ENCODE data around the gene ANKS1A.
"Not testable (repeated sequence)": the region's sequence is repeated elsewhere in the genome, so short reads cannot be mapped to it uniquely, and the experiment has no call there.

ANKS1A gene

DNA sequence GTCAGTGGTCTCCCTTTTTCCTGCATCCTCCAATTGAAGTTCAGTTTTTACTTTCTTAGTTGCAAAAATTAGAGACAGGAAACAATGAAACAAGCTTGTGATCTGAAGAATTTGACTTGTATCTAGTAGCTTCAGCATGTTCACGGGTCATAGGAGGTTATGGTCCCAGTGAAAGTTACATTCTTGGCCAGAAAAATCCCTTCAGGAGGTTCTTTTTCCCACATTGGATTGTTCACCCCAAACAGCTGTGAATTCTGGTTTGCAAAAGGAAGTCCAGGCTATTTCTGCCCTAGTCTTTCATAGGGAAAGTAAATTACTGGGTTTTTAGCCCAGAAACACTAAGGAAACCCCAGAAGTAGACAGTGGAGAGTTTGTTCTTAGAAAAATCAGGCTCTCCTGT, 8.1 kb downstream of the ANKS1A start:
- DNase-seq, result no peak
- TF ChIP-seq GATA1 (IDR thresholded peaks at IDR 0.05; ENCODE audit: low read depth, low read length) (no peak), POLR2A (IDR thresholded peaks at IDR 0.05; ENCODE audit: low read length) (no peak)

- DNase-seq, result no peak
- no peak for TF ChIP-seq GATA1 (IDR thresholded peaks at IDR 0.05; ENCODE audit: low read depth, low read length)
- TF ChIP-seq POLR2A (IDR thresholded peaks at IDR 0.05; ENCODE audit: low read length), result no peak
Observed at GRCh38 chr6:34897716-34898115, 8.7 kb downstream of the ANKS1A start.

GRCh38 chr6:34899748-34900147, 10.7 kb downstream of the ANKS1A start:
- DNase-seq, result not testable (repeated sequence)

- no peak for DNase-seq
- TF ChIP-seq GATA1 (IDR thresholded peaks at IDR 0.05; ENCODE audit: low read depth, low read length), result no peak
- no peak for TF ChIP-seq POLR2A (IDR thresholded peaks at IDR 0.05; ENCODE audit: low read length)
Observed at GRCh38 chr6:34900321-34901031, 11.4 kb downstream of the ANKS1A start.

DNA sequence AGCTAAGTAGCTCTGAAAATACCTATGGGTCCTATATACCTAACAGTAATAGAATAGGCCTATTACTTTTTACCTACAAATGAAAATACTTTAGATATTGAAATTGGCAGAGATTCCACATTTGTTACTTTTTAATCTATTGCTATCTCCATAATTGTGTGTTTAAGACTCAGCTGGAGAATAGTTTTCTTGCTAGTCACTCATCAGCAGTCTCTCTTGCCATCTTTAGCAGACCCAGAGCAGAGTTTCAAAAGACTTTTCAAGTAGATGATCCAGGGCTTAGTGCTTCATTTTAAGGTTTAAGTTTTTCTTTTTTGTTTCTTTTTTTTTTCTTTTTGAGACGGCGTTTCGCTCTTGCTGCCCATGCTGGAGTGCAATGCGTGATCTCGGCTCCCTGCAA, 12.9 kb downstream of the ANKS1A start:
- no peak for TF ChIP-seq GATA1 (IDR thresholded peaks at IDR 0.05; ENCODE audit: low read depth, low read length)
- TF ChIP-seq POLR2A (IDR thresholded peaks at IDR 0.05; ENCODE audit: low read length), result no peak
- no peak for DNase-seq

- DNase-seq, result no peak
- TF ChIP-seq GATA1 (IDR thresholded peaks at IDR 0.05; ENCODE audit: low read depth, low read length) (no peak), POLR2A (IDR thresholded peaks at IDR 0.05; ENCODE audit: low read length) (no peak)
Observed at GRCh38 chr6:34904990-34905613, 16.0 kb downstream of the ANKS1A start.

DNA sequence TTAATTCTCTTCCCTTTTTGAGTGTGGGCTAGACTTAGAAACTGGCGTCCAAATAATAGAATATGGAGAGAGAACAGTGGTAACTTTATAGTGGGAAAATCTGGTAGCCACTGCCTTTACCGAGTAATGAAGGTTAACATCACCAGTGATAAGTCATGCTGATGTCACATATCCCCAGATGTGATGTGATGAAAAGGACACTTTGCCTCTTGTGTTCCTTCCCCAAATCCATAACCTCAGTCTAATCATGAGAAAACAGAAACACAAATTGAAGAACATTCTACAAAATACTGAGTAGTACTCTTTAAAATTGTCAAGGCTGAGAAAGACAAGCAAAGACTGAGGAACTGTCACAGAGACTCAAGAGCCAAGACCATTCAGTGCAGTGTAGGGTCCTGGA, 17.8 kb downstream of the ANKS1A start:
- DNase-seq, result peak in 1 of 2 experiments; percentile 8
- TF ChIP-seq POLR2A (IDR thresholded peaks at IDR 0.05; ENCODE audit: low read length) (no peak), GATA1 (IDR thresholded peaks at IDR 0.05; ENCODE audit: low read depth, low read length) (no peak)

DNA sequence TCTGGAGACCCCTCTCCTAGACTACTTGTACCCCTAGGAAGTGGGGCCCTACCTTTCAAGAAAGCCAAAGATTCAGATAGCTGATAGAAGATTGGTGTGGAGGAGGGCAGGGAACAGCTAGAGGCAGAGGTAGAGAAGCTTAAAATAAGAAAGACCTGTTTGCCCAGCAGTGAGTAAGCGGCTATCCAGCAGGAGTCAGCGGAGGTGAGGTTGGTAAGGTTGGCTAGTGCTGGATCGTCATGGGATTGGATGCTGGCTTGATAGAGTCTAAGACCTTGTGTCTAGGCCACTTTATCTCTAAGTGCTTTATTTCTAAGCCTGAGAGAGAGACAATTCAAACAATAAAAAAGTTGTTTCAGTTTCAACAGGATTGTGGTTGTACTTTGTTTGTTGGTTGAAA, 19.1 kb downstream of the ANKS1A start:
- DNase-seq, result no peak
- TF ChIP-seq GATA1 (IDR thresholded peaks at IDR 0.05; ENCODE audit: low read depth, low read length), result no peak

DNA sequence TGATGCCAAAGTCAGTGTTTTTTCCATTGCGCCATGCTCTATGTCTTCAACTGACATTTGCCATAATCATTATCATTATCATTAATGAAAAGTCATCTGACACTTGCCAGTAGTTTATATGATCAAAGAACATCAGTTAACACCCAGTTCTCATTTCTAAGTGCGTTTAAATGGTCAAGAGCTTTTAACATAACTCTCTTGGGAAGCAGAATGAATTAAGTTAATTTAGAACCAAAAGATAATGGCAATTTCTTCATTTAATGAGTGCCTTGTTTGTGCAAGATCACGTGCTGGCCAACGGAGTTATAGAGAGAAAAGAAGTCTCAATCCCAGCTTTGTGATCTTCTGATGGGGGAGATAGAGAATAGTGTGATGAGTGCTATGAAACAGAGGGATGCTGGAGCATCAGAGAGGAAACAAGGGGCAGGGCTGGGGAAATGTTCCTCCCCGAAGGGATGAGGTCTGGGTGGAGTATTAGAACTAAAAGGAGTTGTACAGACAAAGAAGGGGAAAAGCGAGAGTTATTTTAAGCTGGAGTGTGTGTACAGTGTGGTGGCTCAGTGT, 20.3 kb downstream of the ANKS1A start:
- TF ChIP-seq GATA1 (IDR thresholded peaks at IDR 0.05; ENCODE audit: low read depth, low read length) (no peak), POLR2A (IDR thresholded peaks at IDR 0.05; ENCODE audit: low read length) (no peak)

GRCh38 chr6:34911822-34912221, 22.8 kb downstream of the ANKS1A start:
- TF ChIP-seq POLR2A (IDR thresholded peaks at IDR 0.05; ENCODE audit: low read length) (no peak), GATA1 (IDR thresholded peaks at IDR 0.05; ENCODE audit: low read depth, low read length) (no peak)

More for the DNA sequence above, 20.3 kb downstream of the ANKS1A start:
- DNase-seq, result no peak

DNA sequence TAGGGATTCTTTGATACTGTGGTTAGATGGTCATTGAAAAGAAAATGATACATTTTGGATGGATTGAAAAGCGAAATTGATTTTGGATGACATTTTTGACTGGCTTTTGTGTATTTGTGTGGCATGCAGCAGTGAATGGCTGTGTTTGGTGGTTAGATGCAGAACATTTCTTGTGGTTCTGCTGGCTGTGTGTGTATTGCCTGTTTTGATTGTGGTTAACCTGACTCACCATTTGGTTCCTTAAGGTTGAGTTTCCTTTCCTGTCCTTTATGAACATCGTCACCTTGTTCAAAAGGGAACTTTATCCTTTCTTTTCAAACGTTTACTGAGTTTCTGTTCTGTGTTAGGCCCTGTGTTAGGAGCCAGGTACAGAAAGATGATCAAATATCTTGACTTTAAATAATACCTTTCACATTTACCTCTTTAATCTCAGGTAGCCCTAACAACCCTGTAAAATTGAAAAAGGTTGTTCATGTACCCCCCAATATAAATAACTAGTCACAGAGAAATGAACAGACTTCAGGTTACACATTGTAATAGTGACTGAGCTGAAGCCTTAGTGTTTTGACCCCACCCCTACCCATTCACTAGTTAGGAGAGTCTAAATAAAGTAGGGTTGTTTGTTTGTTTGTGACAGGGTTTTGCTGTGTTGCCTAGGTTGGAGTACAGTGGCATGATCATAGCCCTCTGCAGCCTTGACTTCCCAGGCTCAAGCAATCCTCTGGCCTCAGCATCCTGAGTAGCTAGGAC, 23.8 kb downstream of the ANKS1A start:
- TF ChIP-seq POLR2A (IDR thresholded peaks at IDR 0.05; ENCODE audit: low read length) (no peak), GATA1 (IDR thresholded peaks at IDR 0.05; ENCODE audit: low read depth, low read length) (no peak)
- no peak for DNase-seq

More at GRCh38 chr6:34911822-34912221, 22.8 kb downstream of the ANKS1A start:
- no peak for DNase-seq

- no peak for DNase-seq
- TF ChIP-seq POLR2A (IDR thresholded peaks at IDR 0.05; ENCODE audit: low read length) (no peak), GATA1 (IDR thresholded peaks at IDR 0.05; ENCODE audit: low read depth, low read length) (no peak)
Observed at GRCh38 chr6:34914358-34914757, 25.3 kb downstream of the ANKS1A start.

GRCh38 chr6:34916348-34916967, 27.4 kb downstream of the ANKS1A start:
- TF ChIP-seq POLR2A (IDR thresholded peaks at IDR 0.05; ENCODE audit: low read length) (no peak), GATA1 (IDR thresholded peaks at IDR 0.05; ENCODE audit: low read depth, low read length) (no peak)
- DNase-seq, result no peak
